Measurements from ENCODE around the gene PLXNA4.

PLXNA4 gene

GRCh38 chr7:132102391-132102790, 473.9 kb downstream of the PLXNA4 start:
- in situ Hi-C loops (cut with HindIII; ENCODE audit: low sequenced_read_pairs), result no loop called here

GRCh38 chr7:132100981-132101380, 475.3 kb downstream of the PLXNA4 start:
- in situ Hi-C loops (cut with HindIII; ENCODE audit: low sequenced_read_pairs), result no loop called here
- TF ChIP-seq, protein P1, sequence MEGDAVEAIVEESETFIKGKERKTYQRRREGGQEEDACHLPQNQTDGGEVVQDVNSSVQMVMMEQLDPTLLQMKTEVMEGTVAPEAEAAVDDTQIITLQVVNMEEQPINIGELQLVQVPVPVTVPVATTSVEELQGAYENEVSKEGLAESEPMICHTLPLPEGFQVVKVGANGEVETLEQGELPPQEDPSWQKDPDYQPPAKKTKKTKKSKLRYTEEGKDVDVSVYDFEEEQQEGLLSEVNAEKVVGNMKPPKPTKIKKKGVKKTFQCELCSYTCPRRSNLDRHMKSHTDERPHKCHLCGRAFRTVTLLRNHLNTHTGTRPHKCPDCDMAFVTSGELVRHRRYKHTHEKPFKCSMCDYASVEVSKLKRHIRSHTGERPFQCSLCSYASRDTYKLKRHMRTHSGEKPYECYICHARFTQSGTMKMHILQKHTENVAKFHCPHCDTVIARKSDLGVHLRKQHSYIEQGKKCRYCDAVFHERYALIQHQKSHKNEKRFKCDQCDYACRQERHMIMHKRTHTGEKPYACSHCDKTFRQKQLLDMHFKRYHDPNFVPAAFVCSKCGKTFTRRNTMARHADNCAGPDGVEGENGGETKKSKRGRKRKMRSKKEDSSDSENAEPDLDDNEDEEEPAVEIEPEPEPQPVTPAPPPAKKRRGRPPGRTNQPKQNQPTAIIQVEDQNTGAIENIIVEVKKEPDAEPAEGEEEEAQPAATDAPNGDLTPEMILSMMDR (IDR thresholded peaks at IDR 0.05; ENCODE audit: low read depth, low read length, missing control alignments), result no peak
- H3K4me3 ChIP-seq (ENCODE audit: low read depth, low read length), result no peak overlapping the region
- no peak for DNase-seq (ENCODE audit: low read depth)

More at GRCh38 chr7:132102391-132102790, 473.9 kb downstream of the PLXNA4 start:
- TF ChIP-seq, protein P1 (IDR thresholded peaks at IDR 0.05; ENCODE audit: low read depth, low read length, missing control alignments), result no peak
- no peak for DNase-seq (ENCODE audit: low read depth)
- H3K4me3 ChIP-seq (ENCODE audit: low read depth, low read length), result no peak overlapping the region

DNA sequence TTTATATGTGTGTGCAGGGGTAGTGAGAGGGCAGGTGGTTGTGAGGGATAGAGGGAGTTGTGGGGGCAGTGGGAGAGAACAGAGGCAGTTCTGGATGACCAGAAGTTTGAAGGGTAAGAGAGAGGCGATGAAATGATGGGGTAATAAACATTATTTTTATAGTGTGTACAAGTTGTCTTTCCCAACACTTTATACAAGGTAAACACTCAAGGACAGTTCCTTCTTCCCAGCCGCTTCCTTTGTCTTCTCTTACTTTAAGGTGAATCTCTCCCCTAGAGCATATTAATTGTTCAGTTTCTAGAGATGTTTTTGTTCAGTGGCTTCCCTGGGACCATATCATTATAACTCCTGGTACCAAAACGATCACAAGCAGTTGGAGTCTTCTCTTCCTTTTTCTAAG, 475.8 kb downstream of the PLXNA4 start:
- DNase-seq (ENCODE audit: low read depth), result no peak
- no peak overlapping the region for H3K4me3 ChIP-seq (ENCODE audit: low read depth, low read length)
- TF ChIP-seq, protein P1 (IDR thresholded peaks at IDR 0.05; ENCODE audit: low read depth, low read length, missing control alignments), result no peak
- in situ Hi-C loops (cut with HindIII; ENCODE audit: low sequenced_read_pairs), result no loop called here

DNA sequence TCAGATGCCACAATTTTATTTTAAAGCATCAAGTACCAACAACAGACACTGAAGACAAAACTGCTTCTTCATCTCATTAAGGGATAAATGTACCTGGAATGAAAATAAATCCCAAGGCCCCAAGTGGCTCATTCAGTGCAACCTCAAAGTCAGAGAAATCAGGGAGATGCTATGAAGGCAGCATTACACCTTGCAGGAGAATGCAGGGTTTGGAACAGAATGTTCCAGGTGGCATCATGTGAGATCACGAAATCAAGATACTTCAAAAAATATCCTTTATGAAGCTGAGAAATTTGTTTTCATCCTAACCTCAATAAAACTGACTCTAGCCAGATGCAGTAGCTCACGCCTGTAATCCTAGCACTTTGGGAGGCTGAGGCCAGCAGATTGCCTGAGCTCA, 477.1 kb downstream of the PLXNA4 start:
- TF ChIP-seq, protein P1 (IDR thresholded peaks at IDR 0.05; ENCODE audit: low read depth, low read length, missing control alignments), result no peak
- no peak overlapping the region for H3K4me3 ChIP-seq (ENCODE audit: low read depth, low read length)
- in situ Hi-C loops (cut with HindIII; ENCODE audit: low sequenced_read_pairs), result no loop called here
- no peak for DNase-seq (ENCODE audit: low read depth)

- no peak overlapping the region for H3K4me3 ChIP-seq (ENCODE audit: low read depth, low read length)
- in situ Hi-C loops (cut with HindIII; ENCODE audit: low sequenced_read_pairs), result no loop called here
- no peak for DNase-seq (ENCODE audit: low read depth)
- TF ChIP-seq, protein P1 (IDR thresholded peaks at IDR 0.05; ENCODE audit: low read depth, low read length, missing control alignments), result no peak
These were observed 477.9 kb downstream of the PLXNA4 start for GRCh38 chr7:132098327-132098726.

- TF ChIP-seq, protein P1 (IDR thresholded peaks at IDR 0.05; ENCODE audit: low read depth, low read length, missing control alignments), result no peak
- DNase-seq (ENCODE audit: low read depth), result no peak
These were observed 478.6 kb downstream of the PLXNA4 start for GRCh38 chr7:132097550-132098134.

More at GRCh38 chr7:132097550-132098134, 478.6 kb downstream of the PLXNA4 start:
- in situ Hi-C loops (cut with HindIII; ENCODE audit: low sequenced_read_pairs), result no loop called here
- no peak overlapping the region for H3K4me3 ChIP-seq (ENCODE audit: low read depth, low read length)
